IgD-negative memory B cell (primary cell): Measurements from ENCODE around the gene KLK2. TPM values are rescaled to one million over a fixed set of nuclear protein-coding genes. Genes with fewer than 3 reads are reported as not detected.

Experiments
- H3K27ac Mint-ChIP-seq, 3 donors: one replicate each; pipeline ENCODE4 v1.8.0; 2020 to 2022; ENCODE audit warnings: mild to moderate bottlenecking in 3 of 3, mixed read lengths in 3 of 3, moderate library complexity in 1 of 3
- H3K27me3 Mint-ChIP-seq: one replicate; pipeline ENCODE4 v1.8.0; 2021; ENCODE audit warnings: mixed read lengths
- H3K36me3 Mint-ChIP-seq: one replicate; pipeline ENCODE4 v1.8.0; 2020; ENCODE audit warnings: mild to moderate bottlenecking, mixed read lengths
- H3K4me1 Mint-ChIP-seq, 3 donors: one replicate each; pipeline ENCODE4 v1.8.0; 2020 to 2022; ENCODE audit warnings: mixed read lengths in 3 of 3, mild to moderate bottlenecking in 1 of 3
- H3K4me3 Mint-ChIP-seq, 4 donors: one replicate each; pipeline ENCODE4 v1.8.0; 2020 to 2022; ENCODE audit warnings: mild to moderate bottlenecking in 4 of 4, mixed read lengths in 4 of 4, moderate library complexity in 3 of 4
- H3K9me3 Mint-ChIP-seq, 3 donors: one replicate each; pipeline ENCODE4 v1.8.0; 2020 to 2021; ENCODE audit warnings: mixed read lengths in 3 of 3, mild to moderate bottlenecking in 1 of 3
- polyA plus RNA-seq: library from polyadenylated mRNA; unstranded; fragments of 300-500 nt; fragmentation: Illumina TruSeq; gene quantifications from one replicate; pipeline ENCODE4 v1.2.3, GENCODE V29; 2021

KLK2 gene
- polyA plus RNA-seq, 1 donor from 2014 or later = not detected

- H3K4me3 Mint-ChIP-seq = no peak overlapping the region
- peaks cover 22% of the 10 kb centered on the region for H3K27me3 Mint-ChIP-seq
- H3K36me3 Mint-ChIP-seq = no peaks in the 10 kb centered on the region
- no peaks in the 10 kb centered on the region for H3K4me1 Mint-ChIP-seq
- H3K9me3 Mint-ChIP-seq = peaks cover 2 to 14% (median 6%) of the 10 kb centered on the region in 3 donors
- H3K27ac Mint-ChIP-seq = no peak overlapping the region
These were observed 11.5 kb upstream of the KLK2 start for GRCh38 chr19:50861496-50862286.

- peaks cover 0 to 1% (median 0%) of the 10 kb centered on the region in 3 donors for H3K9me3 Mint-ChIP-seq
- H3K4me3 Mint-ChIP-seq = no peak overlapping the region
- H3K27me3 Mint-ChIP-seq = peaks cover 33% of the 10 kb centered on the region
- no peak overlapping the region for H3K27ac Mint-ChIP-seq
- no peaks in the 10 kb centered on the region for H3K4me1 Mint-ChIP-seq
- peaks cover 2% of the 10 kb centered on the region for H3K36me3 Mint-ChIP-seq
These were observed 3.8 kb upstream of the KLK2 start for GRCh38 chr19:50869479-50869878.

- Mint-ChIP-seq H3K9me3 (peaks cover 0 to 1% (median 0%) of the 10 kb centered on the region in 3 donors), H3K27me3 (peaks cover 33% of the 10 kb centered on the region), H3K36me3 (peaks cover 2% of the 10 kb centered on the region), H3K4me3 (no peak overlapping the region), H3K27ac (no peak overlapping the region), H3K4me1 (no peaks in the 10 kb centered on the region)
These were observed 2.7 kb upstream of the KLK2 start for GRCh38 chr19:50870417-50871089.

GRCh38 chr19:50874211-50874610 is 972 bp downstream of the KLK2 start:
- Mint-ChIP-seq H3K36me3 (peaks cover 2% of the 10 kb centered on the region), H3K27me3 (peaks cover 22% of the 10 kb centered on the region), H3K4me3 (no peak overlapping the region), H3K9me3 (peaks cover 0 to 1% (median 0%) of the 10 kb centered on the region in 3 donors), H3K27ac (no peak overlapping the region), H3K4me1 (no peaks in the 10 kb centered on the region)

- H3K4me3 Mint-ChIP-seq = no peak overlapping the region
- peaks cover 11% of the 10 kb centered on the region for H3K27me3 Mint-ChIP-seq
- H3K9me3 Mint-ChIP-seq = peaks cover 0 to 1% (median 0%) of the 10 kb centered on the region in 3 donors
- H3K4me1 Mint-ChIP-seq = no peaks in the 10 kb centered on the region
- H3K27ac Mint-ChIP-seq = no peak overlapping the region
- H3K36me3 Mint-ChIP-seq = no peaks in the 10 kb centered on the region
These were observed 2.7 kb downstream of the KLK2 start for GRCh38 chr19:50875795-50876422.

GRCh38 chr19:50876456-50876855 is 3.2 kb downstream of the KLK2 start:
- no peak overlapping the region for H3K4me3 Mint-ChIP-seq
- H3K4me1 Mint-ChIP-seq = no peaks in the 10 kb centered on the region
- peaks cover 7% of the 10 kb centered on the region for H3K27me3 Mint-ChIP-seq

GRCh38 chr19:50877338-50877737 is 4.1 kb downstream of the KLK2 start:
- Mint-ChIP-seq H3K27ac (no peak overlapping the region), H3K4me1 (peaks cover 0 to 7% (median 4%) of the 10 kb centered on the region in 3 donors), H3K4me3 (no peak overlapping the region), H3K27me3 (peaks cover 5% of the 10 kb centered on the region), H3K36me3 (no peaks in the 10 kb centered on the region), H3K9me3 (no peaks in the 10 kb centered on the region)

More at GRCh38 chr19:50876456-50876855, 3.2 kb downstream of the KLK2 start:
- H3K9me3 Mint-ChIP-seq = no peaks in the 10 kb centered on the region
- H3K36me3 Mint-ChIP-seq = no peaks in the 10 kb centered on the region
- no peak overlapping the region for H3K27ac Mint-ChIP-seq

- Mint-ChIP-seq H3K36me3 (no peaks in the 10 kb centered on the region), H3K4me1 (peaks cover 0 to 7% (median 5%) of the 10 kb centered on the region in 3 donors), H3K4me3 (no peak overlapping the region), H3K27me3 (peaks cover 2% of the 10 kb centered on the region), H3K27ac (no peak overlapping the region), H3K9me3 (no peaks in the 10 kb centered on the region)
These were observed 5.6 kb downstream of the KLK2 start for GRCh38 chr19:50878851-50879250.

GRCh38 chr19:50880241-50880640 is 7.0 kb downstream of the KLK2 start:
- H3K4me1 Mint-ChIP-seq = peaks cover 0 to 7% (median 5%) of the 10 kb centered on the region in 3 donors
- no peaks in the 10 kb centered on the region for H3K9me3 Mint-ChIP-seq
- H3K4me3 Mint-ChIP-seq = no peak overlapping the region
- H3K27me3 Mint-ChIP-seq = peaks cover 6% of the 10 kb centered on the region
- H3K36me3 Mint-ChIP-seq = no peaks in the 10 kb centered on the region
- no peak overlapping the region for H3K27ac Mint-ChIP-seq

GRCh38 chr19:50882188-50882587 is 8.9 kb downstream of the KLK2 start:
- H3K4me1 Mint-ChIP-seq = peaks cover 0 to 7% (median 5%) of the 10 kb centered on the region in 3 donors
- peak overlapping the region in 1 of 3 donors; percentile 1 for H3K27ac Mint-ChIP-seq
- no peaks in the 10 kb centered on the region for H3K9me3 Mint-ChIP-seq
- no peak overlapping the region for H3K4me3 Mint-ChIP-seq
- H3K36me3 Mint-ChIP-seq = no peaks in the 10 kb centered on the region
- H3K27me3 Mint-ChIP-seq = peaks cover 7% of the 10 kb centered on the region

- Mint-ChIP-seq H3K27ac (no peak overlapping the region), H3K36me3 (peaks cover 2% of the 10 kb centered on the region), H3K4me1 (peaks cover 17 to 25% (median 18%) of the 10 kb centered on the region in 3 donors), H3K27me3 (peaks cover 4% of the 10 kb centered on the region), H3K9me3 (no peaks in the 10 kb centered on the region), H3K4me3 (no peak overlapping the region)
These were observed 16.4 kb downstream of the KLK2 start for GRCh38 chr19:50889638-50890037.

- Mint-ChIP-seq H3K4me1 (peaks cover 18 to 28% (median 22%) of the 10 kb centered on the region in 3 donors), H3K36me3 (peaks cover 2% of the 10 kb centered on the region), H3K4me3 (no peak overlapping the region), H3K27ac (peak overlapping the region in 1 of 3 donors; percentile 23), H3K9me3 (no peaks in the 10 kb centered on the region), H3K27me3 (peaks cover 2% of the 10 kb centered on the region)
These were observed 17.4 kb downstream of the KLK2 start for GRCh38 chr19:50890422-50891252.

- Mint-ChIP-seq H3K9me3 (no peaks in the 10 kb centered on the region), H3K4me1 (peaks cover 18 to 28% (median 24%) of the 10 kb centered on the region in 3 donors), H3K36me3 (peaks cover 2% of the 10 kb centered on the region), H3K27ac (peak overlapping the region in 1 of 3 donors; percentile 23), H3K4me3 (peak overlapping the region in 2 of 4 donors; percentile 45 to 68), H3K27me3 (peaks cover 2% of the 10 kb centered on the region)
These were observed 18.0 kb downstream of the KLK2 start for GRCh38 chr19:50891253-50891625.

- Mint-ChIP-seq H3K4me1 (peaks cover 28 to 43% (median 34%) of the 10 kb centered on the region in 3 donors), H3K27me3 (peaks cover 4% of the 10 kb centered on the region), H3K27ac (peak overlapping the region in 1 of 3 donors; percentile 39), H3K36me3 (peaks cover 2% of the 10 kb centered on the region), H3K9me3 (no peaks in the 10 kb centered on the region), H3K4me3 (no peak overlapping the region)
These were observed 20.0 kb downstream of the KLK2 start for GRCh38 chr19:50893047-50893736.
